HUDEP-2 (cell line): ENCODE results near the gene RAP2C.
"Not testable (repeated sequence)": the region's sequence is repeated elsewhere in the genome, so short reads cannot be mapped to it uniquely, and the experiment has no call there.

Experiments used
- DNase-seq, 76 experiments: peaks; one replicate each; lab custom pipeline; 2025; ENCODE audit not compliant: unreplicated experiment in 76 of 76; lab: John Stamatoyannopoulos, UW

RAP2C gene

GRCh38 chrX:132204629-132205028 is 14.6 kb downstream of the RAP2C start:
- no peak for DNase-seq

- no peak for DNase-seq
These were observed 18.3 kb downstream of the RAP2C start for GRCh38 chrX:132200976-132201375.

- no peak for DNase-seq
These were observed 19.3 kb downstream of the RAP2C start for GRCh38 chrX:132199941-132200340.

- DNase-seq, result no peak
These were observed 25.2 kb downstream of the RAP2C start for GRCh38 chrX:132193872-132194574.

- no peak for DNase-seq
These were observed 27.3 kb downstream of the RAP2C start for GRCh38 chrX:132191938-132192337.

GRCh38 chrX:132188175-132188574 is 31.1 kb downstream of the RAP2C start:
- DNase-seq, result no peak

GRCh38 chrX:132187451-132187850 is 31.8 kb downstream of the RAP2C start:
- no peak for DNase-seq

GRCh38 chrX:132184871-132185270 is 34.4 kb downstream of the RAP2C start:
- DNase-seq, result no peak

GRCh38 chrX:132181364-132181763 is 37.9 kb downstream of the RAP2C start:
- no peak for DNase-seq

GRCh38 chrX:132180929-132181328 is 38.3 kb downstream of the RAP2C start:
- DNase-seq, result no peak

- DNase-seq, result no peak
These were observed 45.6 kb downstream of the RAP2C start for GRCh38 chrX:132173647-132174046.

GRCh38 chrX:132171881-132172280 is 47.4 kb downstream of the RAP2C start:
- DNase-seq, result no peak

- DNase-seq, result peak in 2 of 76 experiments; percentile 4
These were observed 47.8 kb downstream of the RAP2C start for GRCh38 chrX:132171478-132171877.

GRCh38 chrX:132169554-132169953 is 49.7 kb downstream of the RAP2C start:
- no peak for DNase-seq

- no peak for DNase-seq
These were observed 53.6 kb downstream of the RAP2C start for GRCh38 chrX:132165651-132166050.

- DNase-seq, result no peak
These were observed 54.2 kb downstream of the RAP2C start for GRCh38 chrX:132165005-132165404.

GRCh38 chrX:132163094-132163493 is 56.2 kb downstream of the RAP2C start:
- DNase-seq, result not testable (repeated sequence)

- no peak for DNase-seq
These were observed 66.1 kb downstream of the RAP2C start for GRCh38 chrX:132153166-132153565.
